Measurements from ENCODE around the gene PIPOX.

- TF ChIP-seq ATF7 (IDR thresholded peaks at IDR 0.05) = no peak
- TF ChIP-seq YY1 (IDR thresholded peaks at IDR 0.05; ENCODE audit: borderline replicate concordance in 1 of 3, control insufficient read depth in 1 of 3, extremely low read depth in 1 of 3, insufficient read depth in 3 of 3, insufficient read length in 1 of 3, insufficient replicate concordance in 2 of 3, low read depth in 1 of 3, low read length in 2 of 3) = no peak
- TF ChIP-seq CBX5 (IDR thresholded peaks at IDR 0.05; ENCODE audit: borderline replicate concordance, low read depth) = no peak
- no peak for TF ChIP-seq CTCF (IDR thresholded peaks at IDR 0.05 in 2 of 3, conservative IDR thresholded peaks at IDR 0.05 in 1 of 3; ENCODE audit: insufficient read depth in 2 of 3, low read depth in 1 of 3, low read length in 3 of 3)
- no peak for TF ChIP-seq BRCA1 (IDR thresholded peaks at IDR 0.05)
- no peak for TF ChIP-seq BRCA1 (CRISPR knock-in tag; IDR thresholded peaks at IDR 0.05)
These were observed 45.1 kb upstream of the PIPOX start for GRCh38 chr17:28997806-28998205.

Measured in K562 (cell line).